Activated T-cell treated with anti-CD3 and anti-CD28 coated beads, Interleukin-2, amount 50 U/mL, for 24 hours (primary cell): ENCODE results near the gene ZAP70.
"Not testable (repeated sequence)": the region's sequence is repeated elsewhere in the genome, so short reads cannot be mapped to it uniquely, and the experiment has no call there.

Source experiments
- DNase-seq: peaks from one replicate; pipeline ENCODE4 v3.0.0-alpha.2; 2020
- H3K27ac Mint-ChIP-seq: 2 replicates; pipeline ENCODE4 v1.8.0; 2020; ENCODE audit warnings: mild to moderate bottlenecking, mixed read lengths
- H3K27me3 Mint-ChIP-seq: 2 replicates; pipeline ENCODE4 v1.8.0; 2020; ENCODE audit warnings: mixed read lengths
- H3K36me3 Mint-ChIP-seq: 2 replicates; pipeline ENCODE4 v1.8.0; 2020; ENCODE audit warnings: low read depth, mixed read lengths
- H3K4me1 Mint-ChIP-seq: 2 replicates; pipeline ENCODE4 v1.8.0; 2020; ENCODE audit warnings: low read depth, mixed read lengths
- H3K4me3 Mint-ChIP-seq: 2 replicates; pipeline ENCODE4 v1.8.0; 2020; ENCODE audit warnings: mild to moderate bottlenecking, moderate library complexity, mixed read lengths
- H3K9me3 Mint-ChIP-seq: 2 replicates; pipeline ENCODE4 v1.8.0; 2020; ENCODE audit warnings: mixed read lengths

The ZAP70 gene

DNA sequence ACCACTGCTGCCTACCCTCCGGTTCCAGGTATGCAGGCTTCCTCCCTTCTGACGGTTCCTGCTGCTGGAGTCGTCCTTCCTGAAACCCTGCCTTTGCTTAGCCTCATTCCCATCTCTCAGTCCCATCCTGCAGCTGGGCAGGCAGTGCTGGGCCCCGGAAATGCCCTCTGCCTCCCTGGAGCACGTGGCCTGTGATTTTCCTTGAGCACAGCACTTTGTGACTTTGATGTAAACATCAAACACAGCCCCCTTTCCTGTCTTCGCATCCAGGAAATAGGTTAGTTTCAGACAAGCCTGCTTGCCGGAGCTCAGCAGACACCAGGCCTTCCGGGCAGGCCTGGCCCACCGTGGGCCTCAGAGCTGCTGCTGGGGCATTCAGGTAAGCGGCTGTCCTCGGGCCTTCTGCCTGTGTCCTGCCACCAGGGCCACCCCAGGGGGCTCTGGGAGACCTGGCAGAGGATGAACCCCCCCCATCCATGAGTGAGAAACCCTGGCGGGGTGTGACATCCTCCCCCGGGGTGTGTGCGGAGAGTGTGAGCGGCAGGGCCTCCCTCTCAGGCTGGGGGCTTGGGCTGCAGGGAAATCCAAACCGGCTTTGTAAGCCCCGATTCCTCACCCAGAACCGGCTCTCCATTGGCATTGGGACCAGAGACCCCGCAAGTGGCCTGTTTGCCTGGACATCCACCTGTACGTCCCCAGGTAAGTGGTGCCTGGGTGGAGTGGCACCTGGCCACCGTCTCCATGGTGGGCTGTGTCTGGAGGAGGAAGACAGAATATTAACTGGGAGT, at the start of gene ZAP70:
Gene ZAP70 (plus strand): TSS at position 281 of the 788 bp plus-strand sequence. CDS start 10,461 bp downstream, outside the sequence.
- Mint-ChIP-seq H3K4me3 (peak within 1 kb of the TSS; percentile 98), H3K27me3 (no peaks in the 10 kb centered on the region), H3K27ac (peak within 1 kb of the TSS; percentile 99), H3K4me1 (peaks cover 75% of the 10 kb centered on the region), H3K36me3 (peaks cover 55% of the 10 kb centered on the region), H3K9me3 (no peaks in the 10 kb centered on the region)
- peak; percentile 81 for DNase-seq

DNA sequence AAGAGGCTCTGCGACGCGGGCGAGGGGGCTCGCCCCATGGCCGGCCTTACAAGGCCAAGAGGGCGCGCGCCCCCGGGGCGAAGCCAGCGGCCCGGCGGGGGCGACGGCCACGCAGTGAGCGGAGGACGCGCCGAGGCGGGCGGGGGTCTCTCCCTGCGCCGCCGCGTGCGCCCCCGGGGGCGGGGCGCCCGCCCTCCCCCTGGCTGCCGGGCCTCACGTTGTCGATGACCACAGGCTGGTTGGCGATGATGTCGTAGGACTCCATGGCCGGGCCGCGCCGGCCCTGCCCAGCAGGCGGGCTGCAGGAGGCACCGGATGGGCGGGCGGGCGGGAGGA, 49.8 kb upstream of the ZAP70 start:
- Mint-ChIP-seq H3K4me1 (peaks cover 36% of the 10 kb centered on the region), H3K27ac (peak overlapping the region; percentile 99), H3K9me3 (no peaks in the 10 kb centered on the region), H3K27me3 (no peaks in the 10 kb centered on the region), H3K4me3 (peak overlapping the region; percentile 94), H3K36me3 (peaks cover 47% of the 10 kb centered on the region)
- no peak for DNase-seq

DNA sequence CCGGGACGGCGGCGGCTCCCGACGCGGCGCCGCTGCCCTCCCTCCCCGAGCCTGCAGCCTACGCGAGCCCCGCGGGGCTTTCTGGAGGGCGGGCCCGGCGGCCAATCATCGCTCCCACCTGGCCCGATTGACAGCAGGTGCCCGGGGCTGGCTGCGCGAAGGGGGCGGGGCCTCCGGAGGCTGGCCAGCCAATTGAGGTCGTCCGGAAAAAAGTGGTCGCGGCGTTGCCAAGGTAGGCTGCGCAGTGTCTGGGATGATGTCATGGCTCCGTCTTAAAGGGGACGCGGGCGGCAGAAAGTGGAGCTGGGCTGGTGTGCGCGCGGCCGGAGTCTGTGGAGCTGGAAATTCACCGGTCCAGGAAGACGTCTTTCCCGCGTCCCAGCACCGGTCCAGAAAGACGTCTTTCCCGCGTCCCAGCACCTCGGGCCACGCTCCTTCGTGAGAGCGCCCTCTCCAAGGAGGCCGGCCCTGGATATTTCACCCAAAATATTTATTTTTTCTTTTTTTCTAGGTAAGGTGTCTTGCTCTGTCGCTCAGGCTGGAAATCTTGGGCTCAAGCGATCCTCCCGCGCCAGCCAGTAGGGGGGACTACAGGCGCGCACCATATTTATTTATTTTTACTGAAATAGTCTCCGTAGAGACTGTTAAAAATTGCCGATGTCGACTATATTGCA, 49.3 kb upstream of the ZAP70 start, which contains the start of gene ACTR1B:
Gene ACTR1B (minus strand): TSS at position 83 of the 674 bp plus-strand sequence. CDS start 154 bp downstream, outside the sequence.
- peak within 1 kb of the TSS; percentile 94 for H3K4me3 Mint-ChIP-seq
- no peaks in the 10 kb centered on the region for H3K27me3 Mint-ChIP-seq
- H3K4me1 Mint-ChIP-seq, result peaks cover 36% of the 10 kb centered on the region
- peak; percentile 97 for DNase-seq
- H3K9me3 Mint-ChIP-seq, result no peaks in the 10 kb centered on the region
- peaks cover 42% of the 10 kb centered on the region for H3K36me3 Mint-ChIP-seq
- H3K27ac Mint-ChIP-seq, result peak within 1 kb of the TSS; percentile 99

DNA sequence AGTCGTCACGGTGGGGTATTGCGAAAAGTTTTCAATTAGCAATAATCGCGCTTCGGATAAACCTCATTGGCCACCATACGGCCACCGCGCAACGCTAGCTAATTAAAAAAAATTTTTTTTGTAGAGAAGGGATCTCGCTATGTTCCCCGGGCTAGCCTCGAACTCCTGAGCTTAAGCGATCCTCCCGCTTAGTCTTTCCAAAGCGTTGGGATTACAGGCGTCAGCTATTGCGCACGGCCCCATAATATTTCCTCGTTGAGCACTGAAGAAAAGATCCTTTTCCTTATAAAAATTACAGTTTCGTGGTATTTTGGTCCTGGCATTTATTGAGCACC, 48.8 kb upstream of the ZAP70 start:
- DNase-seq, result no peak
- H3K27me3 Mint-ChIP-seq, result no peaks in the 10 kb centered on the region
- H3K4me1 Mint-ChIP-seq, result peaks cover 36% of the 10 kb centered on the region
- peaks cover 37% of the 10 kb centered on the region for H3K36me3 Mint-ChIP-seq
- H3K4me3 Mint-ChIP-seq, result peak overlapping the region; percentile 90
- H3K9me3 Mint-ChIP-seq, result no peaks in the 10 kb centered on the region
- peak overlapping the region; percentile 98 for H3K27ac Mint-ChIP-seq

DNA sequence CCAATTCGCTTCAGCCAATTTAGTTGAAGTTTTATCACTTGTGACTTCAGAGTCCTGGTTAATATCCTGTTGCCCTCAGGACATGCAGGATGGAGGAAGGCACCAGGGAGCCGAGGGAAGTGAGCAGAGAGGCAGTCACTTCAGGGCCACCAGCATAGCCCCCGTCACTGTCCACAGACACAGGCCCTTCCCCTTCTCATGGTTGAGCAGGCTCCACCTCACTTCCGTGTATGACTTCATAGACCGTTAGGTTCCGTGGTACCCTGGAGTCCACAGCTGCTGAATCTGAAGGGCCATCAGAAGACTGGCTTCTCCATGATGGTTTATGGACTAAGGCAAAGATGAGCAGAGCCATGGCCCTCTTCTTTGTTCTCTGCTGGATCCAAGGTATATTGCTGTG, 43.9 kb upstream of the ZAP70 start, which contains the start of gene C2orf92:
Gene C2orf92 (plus strand): TSS at position 266 of the 400 bp plus-strand sequence. CDS start 76 bp downstream, at position 342.
- no peak within 1 kb of the TSS for H3K27ac Mint-ChIP-seq
- H3K4me3 Mint-ChIP-seq, result no peak within 1 kb of the TSS
- no peak for DNase-seq
- peaks cover 26% of the 10 kb centered on the region for H3K4me1 Mint-ChIP-seq
- H3K36me3 Mint-ChIP-seq, result peaks cover 3% of the 10 kb centered on the region
- H3K27me3 Mint-ChIP-seq, result no peaks in the 10 kb centered on the region
- no peaks in the 10 kb centered on the region for H3K9me3 Mint-ChIP-seq

DNA sequence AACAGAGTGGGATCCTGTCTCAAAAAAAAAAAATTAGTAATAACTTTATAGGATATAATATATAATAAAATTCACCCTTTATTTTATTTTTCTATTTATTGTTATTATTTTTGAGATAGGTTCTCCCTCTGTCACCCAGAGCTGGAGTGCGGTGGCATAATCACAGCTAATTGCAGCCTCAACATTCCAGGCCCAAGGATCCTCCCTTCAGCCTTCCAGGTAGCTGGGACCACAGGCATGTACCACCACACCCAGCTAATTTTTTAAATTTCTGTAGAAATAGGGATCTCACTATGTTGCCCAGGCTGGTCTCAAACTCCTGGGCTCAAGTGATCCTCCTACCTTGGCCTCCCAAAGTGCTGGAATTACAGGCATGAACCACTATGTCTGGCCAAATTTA, 42.9 kb upstream of the ZAP70 start:
- H3K27me3 Mint-ChIP-seq, result no peaks in the 10 kb centered on the region
- H3K4me3 Mint-ChIP-seq, result no peak overlapping the region
- peaks cover 3% of the 10 kb centered on the region for H3K36me3 Mint-ChIP-seq
- no peak for DNase-seq
- no peak overlapping the region for H3K27ac Mint-ChIP-seq
- peaks cover 25% of the 10 kb centered on the region for H3K4me1 Mint-ChIP-seq
- no peaks in the 10 kb centered on the region for H3K9me3 Mint-ChIP-seq

DNA sequence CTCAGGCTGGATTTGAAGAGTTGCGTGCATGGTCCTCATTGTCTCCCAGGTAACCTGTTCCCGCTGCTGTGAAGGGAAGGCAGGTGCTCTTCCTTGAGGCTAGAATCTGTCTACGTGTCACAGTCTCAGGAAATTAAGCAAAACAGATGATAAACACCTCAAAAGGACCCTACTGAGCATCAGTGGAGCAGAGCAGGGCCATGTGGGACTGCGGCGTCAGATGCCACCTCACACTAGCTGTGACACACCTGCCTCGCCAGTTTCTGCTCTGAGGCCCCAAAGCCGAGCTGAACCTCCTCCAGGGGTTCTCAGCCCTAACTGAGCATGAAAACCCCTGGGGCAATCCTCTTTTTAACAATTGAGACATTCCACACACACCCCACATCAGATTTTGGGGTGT, 41.9 kb upstream of the ZAP70 start:
- Mint-ChIP-seq H3K27ac (no peak overlapping the region), H3K36me3 (peaks cover 3% of the 10 kb centered on the region), H3K4me3 (no peak overlapping the region), H3K9me3 (no peaks in the 10 kb centered on the region), H3K4me1 (peaks cover 32% of the 10 kb centered on the region), H3K27me3 (no peaks in the 10 kb centered on the region)
- DNase-seq, result no peak

DNA sequence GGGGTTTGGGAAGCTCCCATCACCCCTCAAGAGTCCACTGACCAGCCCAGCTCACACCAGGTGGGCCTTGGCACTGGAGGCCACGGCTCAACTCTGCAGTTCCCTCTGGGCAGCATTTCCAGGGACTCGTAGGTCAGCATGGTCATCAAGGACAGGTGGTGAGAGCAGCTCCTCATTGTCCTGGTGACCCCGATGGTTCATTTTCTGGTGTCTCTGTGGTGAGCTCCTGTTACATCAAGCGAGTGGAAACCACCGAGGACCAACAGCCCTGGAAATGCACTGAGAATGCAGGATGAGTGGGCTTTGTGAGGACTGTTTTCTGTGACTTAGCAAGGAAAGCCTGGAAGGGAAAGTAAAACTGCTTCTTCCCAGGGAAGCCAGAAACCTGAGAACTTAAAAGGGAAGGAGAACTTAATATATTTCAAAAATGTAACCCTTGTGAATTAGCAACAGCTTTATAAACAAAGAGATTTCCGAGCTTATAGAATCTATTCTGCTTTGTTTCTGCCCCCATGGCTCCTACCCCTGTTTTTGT, 40.7 kb upstream of the ZAP70 start:
- not testable (repeated sequence) for H3K27me3 Mint-ChIP-seq, H3K36me3 Mint-ChIP-seq, H3K9me3 Mint-ChIP-seq, DNase-seq, H3K4me3 Mint-ChIP-seq
- Mint-ChIP-seq H3K27ac (peak overlapping the region; percentile 87), H3K4me1 (peaks cover 38% of the 10 kb centered on the region)

DNA sequence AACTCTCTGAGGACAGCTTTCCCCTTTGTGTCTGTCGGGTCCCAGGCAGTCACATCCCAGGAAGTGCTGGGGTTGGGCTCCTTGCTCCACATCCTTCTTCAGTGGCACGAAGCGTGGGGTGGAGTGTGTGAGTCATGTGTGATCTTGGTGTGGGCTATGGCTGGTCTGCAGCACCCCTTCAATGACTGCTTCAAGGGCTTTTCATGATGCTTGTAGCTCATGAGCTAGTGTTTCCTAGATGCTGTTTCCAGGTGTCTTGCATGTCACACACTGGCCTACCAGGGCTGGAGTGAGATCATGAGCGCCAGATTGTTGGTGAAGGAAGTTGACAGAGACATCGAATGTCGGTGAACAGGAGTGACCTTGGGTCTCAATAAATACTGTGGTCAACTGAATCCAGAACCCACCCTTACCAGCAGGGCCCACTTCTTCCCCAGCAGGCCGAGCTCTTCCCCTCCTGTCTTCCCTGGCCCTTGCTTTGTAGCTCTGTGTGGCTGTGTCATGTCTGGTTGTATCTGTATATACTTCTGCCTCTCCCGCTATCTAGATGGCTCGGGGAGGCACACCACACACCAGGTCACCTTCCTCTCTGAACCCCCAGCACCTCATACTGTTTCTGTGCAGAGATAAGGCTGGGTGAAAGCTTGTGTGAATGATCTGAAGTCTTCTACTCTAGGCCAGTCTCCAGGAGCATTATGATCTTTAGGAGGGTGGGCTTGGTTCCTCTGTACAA, 40.0 kb upstream of the ZAP70 start:
- no peaks in the 10 kb centered on the region for H3K27me3 Mint-ChIP-seq
- H3K9me3 Mint-ChIP-seq, result no peaks in the 10 kb centered on the region
- peak overlapping the region; percentile 87 for H3K27ac Mint-ChIP-seq
- H3K36me3 Mint-ChIP-seq, result peaks cover 3% of the 10 kb centered on the region
- no peak for DNase-seq
- no peak overlapping the region for H3K4me3 Mint-ChIP-seq
- H3K4me1 Mint-ChIP-seq, result peaks cover 41% of the 10 kb centered on the region

DNA sequence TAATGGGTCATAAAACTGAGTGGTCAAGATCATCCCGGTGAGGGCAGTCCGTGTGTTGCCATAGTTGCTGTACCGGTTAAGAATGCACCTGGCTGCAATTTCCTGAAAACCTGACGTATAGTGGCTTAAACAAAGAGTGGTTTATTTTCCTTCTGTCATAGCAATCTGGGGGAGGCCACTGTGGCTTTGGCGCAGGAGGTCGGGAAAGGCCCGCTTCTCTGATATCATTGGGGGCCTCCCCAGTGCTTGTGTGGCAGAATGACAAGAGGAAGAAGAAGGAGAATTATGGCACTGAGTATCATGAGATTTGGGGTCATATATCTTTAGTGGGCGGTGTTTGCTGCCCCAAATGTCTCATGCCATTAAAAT, 39.5 kb upstream of the ZAP70 start:
- peaks cover 42% of the 10 kb centered on the region for H3K4me1 Mint-ChIP-seq
- H3K27me3 Mint-ChIP-seq, result no peaks in the 10 kb centered on the region
- H3K9me3 Mint-ChIP-seq, result no peaks in the 10 kb centered on the region
- peak overlapping the region; percentile 87 for H3K27ac Mint-ChIP-seq
- H3K36me3 Mint-ChIP-seq, result peaks cover 3% of the 10 kb centered on the region
- H3K4me3 Mint-ChIP-seq, result no peak overlapping the region
- no peak for DNase-seq

DNA sequence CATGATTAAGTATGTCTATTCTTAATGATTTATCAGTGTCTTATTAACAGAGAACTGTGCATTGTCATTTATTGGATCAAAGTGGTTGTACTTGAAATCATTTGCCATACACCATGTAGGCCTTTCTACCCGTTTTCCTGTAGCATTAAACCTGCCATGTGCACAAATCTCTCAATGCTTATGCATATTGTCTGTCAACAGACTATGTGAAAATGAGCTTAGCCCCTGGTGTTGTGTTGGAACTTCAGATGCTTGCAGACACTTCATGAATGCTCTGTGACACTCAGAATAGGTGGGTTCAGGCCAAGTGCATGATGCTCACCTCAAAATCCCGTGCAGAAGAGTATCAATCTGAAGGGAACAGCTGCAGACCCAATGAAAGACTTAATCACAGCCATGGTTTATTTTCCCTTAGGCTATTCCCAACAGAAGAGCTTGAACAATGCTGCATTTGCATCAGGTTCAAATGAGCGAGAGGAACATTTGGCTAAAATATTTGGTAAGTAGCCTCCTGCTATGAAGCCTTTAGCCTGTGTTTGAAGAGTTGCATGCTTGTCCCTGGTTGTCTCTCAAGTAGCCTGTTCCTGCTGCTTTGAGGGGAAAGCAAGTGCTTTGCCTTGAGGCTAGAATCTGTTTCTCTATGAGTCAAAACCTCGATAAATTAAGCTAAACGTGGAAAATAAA, 37.8 kb upstream of the ZAP70 start:
- H3K36me3 Mint-ChIP-seq, result peaks cover 3% of the 10 kb centered on the region
- no peak for DNase-seq
- no peak overlapping the region for H3K27ac Mint-ChIP-seq
- no peaks in the 10 kb centered on the region for H3K9me3 Mint-ChIP-seq
- H3K27me3 Mint-ChIP-seq, result no peaks in the 10 kb centered on the region
- no peak overlapping the region for H3K4me3 Mint-ChIP-seq
- peaks cover 42% of the 10 kb centered on the region for H3K4me1 Mint-ChIP-seq

DNA sequence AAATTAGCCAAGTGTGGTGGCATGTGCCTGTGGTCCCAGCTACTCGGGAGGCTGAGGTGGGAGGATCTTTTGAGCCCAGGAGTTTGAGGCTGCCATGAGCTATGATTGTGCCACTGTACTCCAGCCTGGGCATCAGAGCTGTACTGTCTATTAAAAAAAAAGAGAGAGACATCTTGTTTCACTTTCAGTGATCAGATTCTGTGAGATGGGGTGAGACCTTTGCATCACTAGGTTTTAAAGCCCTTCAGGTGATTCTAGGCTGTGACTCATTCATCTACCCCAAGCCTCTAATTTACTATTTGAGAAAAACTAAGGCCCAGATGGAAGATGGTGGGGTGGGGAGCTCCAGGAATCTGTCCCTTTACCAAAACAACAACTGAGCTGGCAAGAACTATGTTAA, 36.8 kb upstream of the ZAP70 start:
- H3K9me3 Mint-ChIP-seq, result no peaks in the 10 kb centered on the region
- no peaks in the 10 kb centered on the region for H3K27me3 Mint-ChIP-seq
- peaks cover 42% of the 10 kb centered on the region for H3K4me1 Mint-ChIP-seq
- no peak for DNase-seq
- H3K36me3 Mint-ChIP-seq, result peaks cover 1% of the 10 kb centered on the region
- no peak overlapping the region for H3K4me3 Mint-ChIP-seq
- no peak overlapping the region for H3K27ac Mint-ChIP-seq

DNA sequence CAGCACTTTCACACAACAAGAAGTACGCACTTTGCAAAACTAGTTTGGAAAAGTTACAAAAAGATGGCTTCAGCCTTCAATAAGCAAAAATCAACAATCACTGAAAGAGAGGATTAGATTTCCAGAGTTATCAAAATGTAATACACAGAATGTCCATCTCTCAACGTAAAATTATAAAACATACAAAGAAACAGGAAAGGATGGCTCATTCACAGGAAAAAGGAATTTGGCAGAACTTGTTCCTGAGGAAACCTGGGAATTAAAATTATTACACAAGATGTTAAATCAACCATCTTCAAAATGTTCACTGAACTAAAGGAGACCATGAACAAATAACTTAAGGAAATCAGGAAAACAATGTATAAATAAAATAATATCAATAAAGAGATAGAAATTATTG, 35.9 kb upstream of the ZAP70 start:
- H3K9me3 Mint-ChIP-seq, result no peaks in the 10 kb centered on the region
- H3K4me1 Mint-ChIP-seq, result peaks cover 42% of the 10 kb centered on the region
- no peaks in the 10 kb centered on the region for H3K27me3 Mint-ChIP-seq
- no peak for DNase-seq
- no peaks in the 10 kb centered on the region for H3K36me3 Mint-ChIP-seq
- no peak overlapping the region for H3K4me3 Mint-ChIP-seq
- H3K27ac Mint-ChIP-seq, result no peak overlapping the region

DNA sequence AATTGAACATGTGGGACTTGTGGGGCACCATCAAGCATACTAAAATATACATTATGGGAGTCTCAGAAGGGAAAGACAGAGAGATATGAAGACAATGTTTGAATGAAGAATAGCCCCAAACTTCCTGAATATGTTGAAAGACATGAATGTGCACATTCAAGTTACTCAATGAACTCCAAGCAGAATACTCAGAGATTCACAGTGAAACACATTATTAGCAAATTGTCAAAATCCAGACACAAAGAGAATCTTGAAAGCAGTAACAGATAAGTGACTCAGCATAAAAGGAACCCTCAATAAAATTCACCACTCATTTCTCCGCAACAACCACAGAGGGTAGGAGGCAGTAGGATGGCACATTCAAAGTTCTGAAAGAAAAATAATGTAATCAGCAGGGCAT, 35.1 kb upstream of the ZAP70 start:
- no peak overlapping the region for H3K4me3 Mint-ChIP-seq
- H3K27ac Mint-ChIP-seq, result no peak overlapping the region
- no peaks in the 10 kb centered on the region for H3K36me3 Mint-ChIP-seq
- no peaks in the 10 kb centered on the region for H3K9me3 Mint-ChIP-seq
- no peaks in the 10 kb centered on the region for H3K27me3 Mint-ChIP-seq
- H3K4me1 Mint-ChIP-seq, result peaks cover 36% of the 10 kb centered on the region
- DNase-seq, result no peak
